Body of pancreas (tissue), 4 donors: ENCODE results near the gene PCSK9. TPM values are rescaled to one million over a fixed set of nuclear protein-coding genes. Genes with fewer than 3 reads are reported as not detected.

Source experiments
- ATAC-seq: fragments of 150-250 bp; one replicate; pipeline ENCODE4 v1.9.1; 2016
- DNase-seq, 4 donors: peaks; one replicate each; pipeline ENCODE4 v3.0.0-alpha.2; 2019
- H3K27ac ChIP-seq, 4 donors: fragments of 200-600 bp; sonication (generic); 1 replicate in 3 of 4; 2 replicates in 1 of 4; pipeline versions ENCODE4 v1.5.1 to v1.6.1; 2016 to 2019; ENCODE audit warnings: mild to moderate bottlenecking in 1 of 4, mixed read lengths in 1 of 4, moderate library complexity in 1 of 4
- H3K27me3 ChIP-seq, 2 donors: fragments of 200-600 bp; sonication (generic); one replicate each; pipeline ENCODE4 v1.6.0; 2016; ENCODE audit warnings: mild to moderate bottlenecking in 1 of 2
- H3K36me3 ChIP-seq, 2 donors: fragments of 200-600 bp; sonication (generic); replicated peaks in 1 of 2; 2 replicates each; pipeline ENCODE4 v1.5.1; 2016; ENCODE audit warnings: low read depth in 2 of 2; ENCODE audit not compliant: insufficient read depth in 1 of 2
- H3K4me1 ChIP-seq: fragments of 200-600 bp; sonication (generic); one replicate; pipeline ENCODE4 v1.6.0; 2016
- H3K4me3 ChIP-seq, 2 donors: fragments of 200-600 bp; sonication (generic); 1 replicate in 1 of 2; 2 replicates in 1 of 2; pipeline ENCODE4 v1.5.1; 2016 to 2019
- H3K9me3 ChIP-seq, 3 donors: fragments of 200-600 bp; sonication (generic); 1 replicate in 2 of 3; 2 replicates in 1 of 3; pipeline ENCODE4 v1.5.1; 2016
- POLR2A ChIP-seq, 3 donors: fragments of 450-650 bp; IDR thresholded peaks; one replicate each; pipeline ENCODE4 v1.6.1; 2016; ENCODE audit warnings: antibody characterized with exemption in 3 of 3, mild to moderate bottlenecking in 2 of 3
- WGBS, 2 donors: methylation state at CpG; one replicate each; pipeline ENCODE4 v1.1.5; 2017; 5-methylcytosine and 5-hydroxymethylcytosine counted together
- intact Hi-C: fragments of 100-400 bp; cut with DNase I; formaldehyde crosslinking; loops from one replicate; pipeline ENCODE4 v1.15.1; 2023
- total RNA-seq, 2 donors: library from RNA; depleted of rRNA; stranded (reverse); fragments of >200 nt; gene quantifications; one replicate each; pipeline ENCODE4 v1.1.0, GENCODE V29; 2016
- TF ChIP-seq, protein P1 (sequence below), 7 experiments: fragments of 450-650 bp in 4 of 7; fragments of 200-600 bp in 3 of 7; sonication (generic) in 3 of 7; IDR thresholded peaks; one replicate each; pipeline ENCODE4 v1.5.1; 2016 to 2019; ENCODE audit warnings: antibody characterized with exemption in 7 of 7

PCSK9 gene
- total RNA-seq, 2 donors from 2014 or later = 6.0 to 13.8 TPM

DNA sequence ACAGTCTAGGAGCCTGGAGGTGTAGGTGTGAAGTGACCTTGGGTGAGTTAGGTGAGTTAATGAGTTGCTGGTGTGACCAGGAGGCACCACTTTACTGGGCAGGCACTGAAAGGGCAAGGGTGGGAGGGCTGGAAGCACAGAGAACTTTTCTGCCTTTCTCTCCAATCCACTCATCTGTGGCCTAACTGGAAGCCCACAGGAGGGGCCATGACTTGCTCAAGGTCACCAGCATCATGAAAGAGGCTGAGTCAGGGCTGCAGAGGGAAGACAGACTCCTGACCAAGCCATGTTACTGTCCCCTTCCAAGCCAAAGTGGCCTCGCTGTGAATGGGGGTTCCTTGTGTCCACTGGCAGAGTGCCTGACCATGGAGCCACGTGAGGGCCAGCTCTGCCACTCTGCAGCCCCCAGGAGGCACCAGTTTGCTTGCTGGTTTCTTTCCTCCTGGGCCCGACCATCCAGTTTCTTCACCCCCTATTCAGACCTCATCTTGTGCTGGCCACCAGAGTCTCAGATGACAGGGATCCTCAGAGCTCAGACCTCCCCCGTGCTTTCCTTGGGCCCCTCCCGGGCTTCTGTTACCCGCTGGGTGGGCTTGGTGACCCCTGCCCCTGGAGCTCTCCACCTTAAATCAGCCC is 44.9 kb upstream of the PCSK9 start:
- no peak overlapping the region for H3K27ac ChIP-seq
- H3K4me1 ChIP-seq = peaks cover 14% of the 10 kb centered on the region
- TF ChIP-seq POLR2A (IDR thresholded peaks at IDR 0.05) = no peak
- TF ChIP-seq, protein P1, sequence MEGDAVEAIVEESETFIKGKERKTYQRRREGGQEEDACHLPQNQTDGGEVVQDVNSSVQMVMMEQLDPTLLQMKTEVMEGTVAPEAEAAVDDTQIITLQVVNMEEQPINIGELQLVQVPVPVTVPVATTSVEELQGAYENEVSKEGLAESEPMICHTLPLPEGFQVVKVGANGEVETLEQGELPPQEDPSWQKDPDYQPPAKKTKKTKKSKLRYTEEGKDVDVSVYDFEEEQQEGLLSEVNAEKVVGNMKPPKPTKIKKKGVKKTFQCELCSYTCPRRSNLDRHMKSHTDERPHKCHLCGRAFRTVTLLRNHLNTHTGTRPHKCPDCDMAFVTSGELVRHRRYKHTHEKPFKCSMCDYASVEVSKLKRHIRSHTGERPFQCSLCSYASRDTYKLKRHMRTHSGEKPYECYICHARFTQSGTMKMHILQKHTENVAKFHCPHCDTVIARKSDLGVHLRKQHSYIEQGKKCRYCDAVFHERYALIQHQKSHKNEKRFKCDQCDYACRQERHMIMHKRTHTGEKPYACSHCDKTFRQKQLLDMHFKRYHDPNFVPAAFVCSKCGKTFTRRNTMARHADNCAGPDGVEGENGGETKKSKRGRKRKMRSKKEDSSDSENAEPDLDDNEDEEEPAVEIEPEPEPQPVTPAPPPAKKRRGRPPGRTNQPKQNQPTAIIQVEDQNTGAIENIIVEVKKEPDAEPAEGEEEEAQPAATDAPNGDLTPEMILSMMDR (IDR thresholded peaks at IDR 0.05) = no peak
- no peak overlapping the region for H3K4me3 ChIP-seq
- H3K9me3 ChIP-seq = no peaks in the 10 kb centered on the region
- ATAC-seq = no peak
- peaks cover 0 to 9% of the 10 kb centered on the region in 2 donors for H3K27me3 ChIP-seq
- no peak for DNase-seq
- WGBS, 2 donors = 60 to 72% methylated on average over 5 to 6 of the region's 6 CpGs
- H3K36me3 ChIP-seq = no peaks in the 10 kb centered on the region
- intact Hi-C loops = no loop called here

DNA sequence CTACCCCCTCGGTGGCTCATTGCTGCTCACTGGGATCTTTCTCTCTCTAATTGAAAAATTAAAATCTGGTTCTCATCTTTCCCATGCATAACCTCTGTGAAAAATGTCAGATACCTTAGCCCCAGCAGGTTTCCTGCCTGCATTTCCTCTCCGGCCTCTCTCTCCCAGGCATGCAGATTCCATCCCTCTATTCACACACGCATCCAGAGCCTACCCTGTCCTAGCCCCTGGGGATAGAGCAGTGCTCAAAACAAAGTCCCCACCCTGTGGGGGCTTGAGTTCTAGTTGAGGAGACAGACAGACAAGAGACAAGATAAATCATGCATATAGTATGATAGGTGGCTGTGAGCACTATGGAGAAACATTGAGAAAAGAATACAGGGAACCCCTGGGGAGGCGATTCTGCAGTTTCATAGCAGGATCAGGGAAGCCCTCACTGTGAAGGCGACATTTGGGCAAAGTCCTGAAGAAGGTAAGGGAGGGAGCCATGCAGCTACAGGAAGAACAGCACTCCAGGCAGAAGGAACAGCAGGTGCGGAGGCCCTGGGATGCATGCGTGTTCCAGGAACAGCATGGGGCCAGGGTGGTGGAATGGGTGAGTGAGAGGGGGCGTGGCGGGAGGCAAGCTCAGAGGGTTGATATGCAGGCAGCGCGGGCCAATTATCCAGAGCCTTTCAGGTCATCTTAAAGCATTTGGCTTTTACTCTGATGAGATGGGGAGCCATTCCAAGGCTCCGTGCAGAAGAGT is 44.2 kb upstream of the PCSK9 start:
- no peak overlapping the region for H3K4me3 ChIP-seq
- WGBS, 2 donors = 59 to 66% methylated on average over 9 to 12 of the region's 12 CpGs
- H3K36me3 ChIP-seq = no peaks in the 10 kb centered on the region
- no peaks in the 10 kb centered on the region for H3K9me3 ChIP-seq
- no peak overlapping the region for H3K27ac ChIP-seq
- intact Hi-C loops = loop anchor here (5.0 kb wide), 1 partner anchor 43 kb away; no protein-coding TSS in a partner anchor
- no peak for TF ChIP-seq POLR2A (IDR thresholded peaks at IDR 0.05)
- TF ChIP-seq, protein P1 (IDR thresholded peaks at IDR 0.05) = no peak
- ATAC-seq (no peak), DNase-seq (no peak)
- H3K4me1 ChIP-seq = peaks cover 11% of the 10 kb centered on the region
- H3K27me3 ChIP-seq = peaks cover 0 to 9% of the 10 kb centered on the region in 2 donors

DNA sequence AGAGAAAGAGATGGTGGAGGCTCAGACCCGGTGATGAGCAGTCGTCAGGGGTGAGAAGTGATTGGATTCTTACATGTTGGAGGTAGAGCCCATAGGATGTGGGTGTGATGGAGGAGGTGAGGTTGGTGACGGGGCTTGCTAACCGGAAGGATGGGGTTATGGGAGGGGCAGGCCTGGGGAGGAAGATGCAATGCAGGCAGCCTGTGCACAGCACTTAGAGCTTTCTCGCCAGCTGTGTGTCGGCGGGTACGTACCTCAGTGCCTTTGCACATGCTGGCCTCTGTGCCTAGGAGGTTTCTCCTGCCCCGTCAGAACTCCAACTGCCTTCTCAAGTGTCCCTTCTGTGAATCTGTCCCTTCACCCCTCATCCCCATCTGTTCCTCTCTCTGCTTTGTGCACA is 43.5 kb upstream of the PCSK9 start:
- Histone ChIP-seq H3K27me3 (peaks cover 0 to 9% of the 10 kb centered on the region in 2 donors), H3K27ac (no peak overlapping the region), H3K4me3 (no peak overlapping the region), H3K9me3 (no peaks in the 10 kb centered on the region), H3K36me3 (no peaks in the 10 kb centered on the region), H3K4me1 (peaks cover 11% of the 10 kb centered on the region)
- intact Hi-C loops = loop anchor here (5.0 kb wide), 1 partner anchor 44 kb away; no protein-coding TSS in a partner anchor
- no peak for TF ChIP-seq POLR2A (IDR thresholded peaks at IDR 0.05)
- TF ChIP-seq, protein P1 (IDR thresholded peaks at IDR 0.05) = no peak
- 67 to 68% methylated on average over 9 of the region's 9 CpGs for WGBS, 2 donors
- ATAC-seq (no peak), DNase-seq (no peak)

DNA sequence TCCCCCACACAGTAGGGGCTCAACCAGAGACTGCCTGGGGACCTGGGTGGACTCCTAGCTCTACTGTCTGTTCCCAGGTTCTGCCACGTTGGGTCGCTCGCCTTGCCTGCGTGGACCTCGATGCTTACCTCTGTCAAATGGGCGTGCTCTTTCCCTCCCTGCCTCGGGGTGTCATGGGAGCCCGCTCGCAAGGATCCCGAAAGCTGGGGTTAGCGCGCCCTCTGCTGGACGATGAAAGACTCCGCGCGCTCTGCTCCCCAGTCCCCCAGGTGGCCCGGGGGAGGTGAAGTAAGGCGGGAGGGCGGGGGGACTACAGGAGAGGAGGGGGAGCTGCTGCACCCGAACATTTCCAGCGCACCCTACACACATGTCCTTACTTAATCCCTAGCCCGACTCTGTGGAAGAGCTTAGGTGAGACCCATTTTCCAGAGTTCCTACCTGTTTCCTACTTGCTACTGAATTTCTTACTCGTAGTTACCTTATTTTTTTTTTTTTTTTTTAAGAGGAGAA is 42.9 kb upstream of the PCSK9 start:
- peaks cover 0 to 9% of the 10 kb centered on the region in 2 donors for H3K27me3 ChIP-seq

More for the DNA sequence above, 42.9 kb upstream of the PCSK9 start:
- DNase-seq (peak; percentile 65 to 78 (median 76)), ATAC-seq (peak; percentile 78)
- Histone ChIP-seq H3K4me3 (no peak overlapping the region), H3K4me1 (peaks cover 11% of the 10 kb centered on the region), H3K9me3 (no peaks in the 10 kb centered on the region), H3K27ac (no peak overlapping the region), H3K36me3 (no peaks in the 10 kb centered on the region)
- intact Hi-C loops = loop anchor here (5.0 kb wide), 1 partner anchor 44 kb away; no protein-coding TSS in a partner anchor
- TF ChIP-seq POLR2A (IDR thresholded peaks at IDR 0.05) = no peak
- TF ChIP-seq, protein P1 (IDR thresholded peaks at IDR 0.05) = peak; percentile 77 to 88 (median 82)
- WGBS, 2 donors = 4 to 11% methylated on average over 16 to 23 of the region's 23 CpGs
